GM12878 (cell line): Measurements from ENCODE around the gene FREM2.

ENCODE experiments used
- CHD1 ChIP-seq: IDR thresholded peaks from 2 replicates; pipeline ENCODE4 v1.6.1; 2012; ENCODE audit warnings: low read depth, low read length, improper control_type of control experiment
- MXI1 ChIP-seq: fragments of 150-350 bp; IDR thresholded peaks from 2 replicates; pipeline ENCODE4 v1.6.1; 2011; ENCODE audit warnings: low read depth, mild to moderate bottlenecking, inconsistent platforms, low read length, improper control_type of control experiment
- POLR2AphosphoS5 ChIP-seq: IDR thresholded peaks from 2 replicates; pipeline ENCODE4 v1.6.1; 2011; ENCODE audit warnings: mild to moderate bottlenecking, low read length, inconsistent platforms
- RAD21 ChIP-seq: IDR thresholded peaks from 2 replicates; pipeline ENCODE4 v1.6.1; 2011; ENCODE audit warnings: mild to moderate bottlenecking, low read depth, low read length, moderate library complexity; ENCODE audit not compliant: insufficient read depth
- USF1 ChIP-seq: IDR thresholded peaks from 2 replicates; pipeline ENCODE4 v1.6.1; 2011; ENCODE audit warnings: borderline replicate concordance, low read depth, mild to moderate bottlenecking, moderate library complexity, mixed read lengths, low read length; ENCODE audit not compliant: insufficient read depth; ENCODE audit errors: extremely low read length
- YBX1 ChIP-seq: fragments of 450-650 bp; IDR thresholded peaks from 2 replicates; pipeline ENCODE4 v1.6.1; 2016; ENCODE audit warnings: antibody characterized with exemption

GRCh38 chr13:38648912-38649311 lies 38.0 kb upstream of the FREM2 start:
- TF ChIP-seq RAD21, result no peak
- TF ChIP-seq POLR2AphosphoS5, result no peak
- no peak for TF ChIP-seq USF1
- no peak for TF ChIP-seq YBX1
- no peak for TF ChIP-seq MXI1
- no peak for TF ChIP-seq CHD1
